ENCODE measurements around the gene RCOR3.
"Not testable (repeated sequence)": the region's sequence is repeated elsewhere in the genome, so short reads cannot be mapped to it uniquely, and the experiment has no call there.

The RCOR3 gene

GRCh38 chr1:211340622-211341507 lies 81.7 kb downstream of the RCOR3 start:
- no peak for DNase-seq (ENCODE audit: low read depth)

- no peak for DNase-seq (ENCODE audit: low read depth)
These were observed 82.8 kb downstream of the RCOR3 start for GRCh38 chr1:211341999-211342398.

- no peak for DNase-seq (ENCODE audit: low read depth)
These were observed 84.4 kb downstream of the RCOR3 start for GRCh38 chr1:211343607-211344006.

- DNase-seq (ENCODE audit: low read depth): no peak
These were observed 85.0 kb downstream of the RCOR3 start for GRCh38 chr1:211344152-211344618.

- no peak for DNase-seq (ENCODE audit: low read depth)
These were observed 86.6 kb downstream of the RCOR3 start for GRCh38 chr1:211345719-211346118.

GRCh38 chr1:211347077-211347844 lies 88.1 kb downstream of the RCOR3 start:
- DNase-seq (ENCODE audit: low read depth): no peak

- DNase-seq (ENCODE audit: low read depth): no peak
These were observed 89.4 kb downstream of the RCOR3 start for GRCh38 chr1:211348547-211348946.

GRCh38 chr1:211349741-211350140 lies 90.6 kb downstream of the RCOR3 start:
- DNase-seq (ENCODE audit: low read depth): no peak

GRCh38 chr1:211352055-211352454 lies 92.9 kb downstream of the RCOR3 start:
- DNase-seq (ENCODE audit: low read depth): not testable (repeated sequence)

- DNase-seq (ENCODE audit: low read depth): no peak
These were observed 93.3 kb downstream of the RCOR3 start for GRCh38 chr1:211352465-211352864.

- DNase-seq (ENCODE audit: low read depth): no peak
These were observed 93.9 kb downstream of the RCOR3 start for GRCh38 chr1:211352985-211353515.

GRCh38 chr1:211353562-211354212 lies 94.5 kb downstream of the RCOR3 start:
- DNase-seq (ENCODE audit: low read depth): no peak

GRCh38 chr1:211355873-211356272 lies 96.7 kb downstream of the RCOR3 start:
- DNase-seq (ENCODE audit: low read depth): no peak

GRCh38 chr1:211356723-211357407 lies 97.7 kb downstream of the RCOR3 start:
- no peak for DNase-seq (ENCODE audit: low read depth)

- DNase-seq (ENCODE audit: low read depth): no peak
These were observed 99.5 kb downstream of the RCOR3 start for GRCh38 chr1:211358685-211359084.

- no peak for DNase-seq (ENCODE audit: low read depth)
These were observed 100.7 kb downstream of the RCOR3 start for GRCh38 chr1:211359876-211360275.

- DNase-seq (ENCODE audit: low read depth): no peak
These were observed 102.0 kb downstream of the RCOR3 start for GRCh38 chr1:211361202-211361601.
